HG02642 (cell line): ENCODE results near the gene RNF6.
"Not testable (repeated sequence)": the region's sequence is repeated elsewhere in the genome, so short reads cannot be mapped to it uniquely, and the experiment has no call there.

ENCODE experiments used
- ATAC-seq: cut with Tn5 transposase; IDR thresholded peaks from one replicate; pipeline ENCODE4 v1.9.1; 2021; ENCODE audit warnings: mild to moderate bottlenecking; ENCODE audit not compliant: unreplicated experiment, poor library complexity

RNF6 gene

DNA sequence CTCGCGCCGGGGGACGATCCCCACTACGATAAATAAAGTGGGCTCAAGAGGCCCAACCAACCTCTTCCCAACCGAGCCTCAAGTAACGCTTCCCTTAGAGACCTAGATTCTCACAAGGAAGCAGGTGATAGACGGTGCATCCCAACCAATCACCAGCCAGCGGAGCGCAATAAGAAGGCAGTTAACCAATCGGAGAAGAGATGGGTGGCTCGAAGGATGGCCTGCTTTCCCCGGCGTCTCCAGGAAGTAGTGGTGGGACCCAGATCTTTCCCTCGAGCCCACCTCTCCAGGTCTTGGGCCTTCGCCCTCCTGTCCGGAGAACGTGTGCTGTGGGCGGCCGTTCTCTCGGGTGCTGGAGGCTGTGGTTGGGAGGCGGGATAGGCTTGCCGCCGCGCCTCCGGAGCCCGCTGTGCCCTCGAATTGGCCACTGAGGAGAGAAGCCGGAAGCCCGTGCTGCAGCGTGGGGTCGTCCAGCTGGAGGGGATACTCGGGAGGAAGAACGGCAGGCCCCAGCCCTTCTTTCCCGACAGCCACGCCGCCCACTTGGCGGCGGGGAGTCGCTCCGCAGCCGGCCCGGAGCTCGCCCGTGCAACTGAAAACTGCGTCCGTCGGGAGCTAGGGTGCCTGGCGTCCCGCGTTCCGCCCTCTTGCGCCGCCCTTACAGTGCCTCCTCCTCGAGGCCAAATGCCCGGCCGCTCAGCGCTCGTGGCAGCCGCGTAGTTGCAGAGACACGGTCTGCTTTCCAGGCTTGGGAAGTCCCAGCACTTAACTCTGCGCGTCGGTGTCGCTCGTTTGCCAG is at the start of gene RNF6:
Gene RNF6, minus strand, starts transcription at position 594 of the 799 bp plus-strand sequence. CDS start 2,665 bp downstream, outside the sequence.
- ATAC-seq, result peak; percentile 97

DNA sequence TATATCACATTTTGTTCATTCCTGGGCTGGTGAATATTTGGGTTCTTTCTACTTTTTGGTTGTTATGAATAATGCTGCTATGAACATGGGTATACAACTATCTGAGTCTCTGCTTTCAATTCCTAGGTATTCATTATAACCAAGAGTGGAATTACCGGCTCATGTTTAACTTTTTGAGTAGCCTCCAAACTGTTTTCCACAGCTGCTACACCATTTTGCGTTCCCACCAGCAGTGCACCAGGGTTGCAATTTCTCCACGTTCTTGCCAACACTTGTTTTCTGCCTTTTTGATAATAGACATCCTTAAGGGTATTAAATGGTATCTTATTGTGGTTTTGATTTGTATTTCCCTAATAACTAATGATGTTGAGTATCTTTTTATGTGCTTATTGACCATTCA is 48.6 kb upstream of the RNF6 start:
- no peak for ATAC-seq

DNA sequence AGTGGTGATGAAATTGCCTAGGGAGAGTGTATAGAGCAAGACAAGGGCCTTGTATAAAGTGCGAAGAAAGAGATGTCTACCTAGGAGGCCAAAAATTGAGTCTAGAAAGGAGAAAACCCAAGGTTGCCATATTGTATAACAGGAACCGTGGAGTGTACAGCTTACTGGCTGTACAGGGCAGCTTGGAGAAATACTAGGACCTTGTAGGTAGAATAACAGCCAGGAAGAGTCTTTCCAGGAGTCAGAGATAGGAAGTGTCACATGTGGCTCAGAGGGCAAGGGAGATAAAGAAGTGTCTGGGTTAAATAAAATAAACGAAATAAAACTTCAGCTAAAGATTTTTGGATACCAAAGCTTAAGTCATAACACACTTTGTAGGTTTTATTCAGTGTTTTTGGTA is 44.2 kb upstream of the RNF6 start:
- no peak for ATAC-seq

DNA sequence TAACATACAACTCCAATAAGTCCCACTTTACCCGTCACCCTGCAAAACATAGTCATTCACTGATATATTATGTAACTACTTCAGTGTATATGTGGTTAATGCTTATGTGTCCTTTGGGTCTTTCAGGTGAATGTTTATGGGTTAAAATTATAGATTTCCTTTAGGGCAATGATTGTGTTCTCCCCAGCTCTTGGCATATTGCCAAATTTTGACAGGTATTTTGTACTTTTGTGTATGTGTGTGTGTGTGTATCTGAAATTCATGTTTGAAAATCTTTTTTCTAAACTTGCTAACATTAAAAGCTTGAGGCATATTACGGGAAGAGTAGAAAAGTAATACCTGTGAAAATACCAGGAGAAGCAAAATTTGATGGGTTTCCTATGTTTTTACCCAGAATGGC is 40.0 kb upstream of the RNF6 start:
- ATAC-seq, result no peak

DNA sequence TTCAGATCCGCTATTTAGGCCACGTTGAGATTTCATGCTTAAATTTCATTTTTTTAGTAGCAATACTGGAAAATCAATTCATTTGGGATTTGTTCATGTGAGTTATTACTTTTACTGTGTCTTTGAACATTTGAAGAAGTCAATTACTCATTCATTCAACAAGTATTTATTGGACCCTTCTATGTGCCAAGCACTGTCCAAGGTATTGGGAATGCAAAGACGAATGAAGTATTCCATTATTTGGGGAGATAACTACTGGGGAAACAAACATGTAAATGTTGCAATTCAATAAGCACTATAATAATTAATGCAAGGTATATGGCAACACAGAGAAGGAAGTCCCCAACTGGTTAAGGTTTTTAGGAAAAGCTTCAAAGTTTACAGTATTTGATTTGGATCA is 37.5 kb upstream of the RNF6 start:
- ATAC-seq, result no peak

DNA sequence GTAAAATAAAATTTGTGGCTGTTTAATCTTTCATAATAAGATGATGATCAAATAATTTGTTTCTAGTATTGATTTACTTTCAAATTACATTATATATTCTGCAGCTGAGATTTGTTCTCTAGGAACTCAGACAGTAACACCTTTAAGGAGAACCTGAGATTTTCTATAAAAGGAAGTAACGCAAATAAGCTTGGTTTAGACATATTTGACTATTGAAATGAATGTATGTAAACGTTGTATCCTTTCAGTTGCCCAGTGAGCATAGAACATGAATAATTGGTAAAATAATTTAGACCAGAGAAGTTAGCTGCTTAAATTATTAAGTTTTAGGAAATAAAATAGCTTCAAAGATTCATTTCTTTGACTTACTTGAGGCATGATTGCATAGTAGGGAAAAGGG is 34.9 kb upstream of the RNF6 start:
- ATAC-seq, result no peak

DNA sequence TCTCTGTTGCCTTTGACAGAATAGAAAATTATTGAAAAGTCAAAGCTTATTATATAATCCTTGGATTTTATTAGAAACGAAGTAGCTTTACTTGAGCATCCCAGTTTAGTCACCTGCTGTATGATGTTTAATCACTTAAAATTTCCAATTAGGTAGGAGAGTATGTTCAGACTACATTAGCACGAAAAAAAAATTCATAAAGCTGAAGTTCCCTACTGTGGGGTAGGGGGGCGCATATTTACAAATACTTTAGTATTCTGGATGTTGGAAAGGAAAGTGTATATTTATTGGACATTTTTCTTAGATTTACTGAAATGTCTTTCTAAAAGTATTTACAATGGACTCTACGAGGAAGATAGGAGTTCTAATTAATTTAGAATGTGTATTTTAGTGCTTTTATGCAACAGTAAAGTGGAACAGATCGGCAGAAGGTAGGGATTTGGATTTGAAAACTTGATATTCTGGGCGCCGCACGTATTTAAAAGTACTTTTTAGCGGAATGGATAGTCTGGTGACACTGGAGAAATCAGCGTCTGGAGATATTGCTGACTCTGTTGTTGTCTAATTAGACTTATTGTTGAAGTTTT is 33.7 kb upstream of the RNF6 start:
- no peak for ATAC-seq

DNA sequence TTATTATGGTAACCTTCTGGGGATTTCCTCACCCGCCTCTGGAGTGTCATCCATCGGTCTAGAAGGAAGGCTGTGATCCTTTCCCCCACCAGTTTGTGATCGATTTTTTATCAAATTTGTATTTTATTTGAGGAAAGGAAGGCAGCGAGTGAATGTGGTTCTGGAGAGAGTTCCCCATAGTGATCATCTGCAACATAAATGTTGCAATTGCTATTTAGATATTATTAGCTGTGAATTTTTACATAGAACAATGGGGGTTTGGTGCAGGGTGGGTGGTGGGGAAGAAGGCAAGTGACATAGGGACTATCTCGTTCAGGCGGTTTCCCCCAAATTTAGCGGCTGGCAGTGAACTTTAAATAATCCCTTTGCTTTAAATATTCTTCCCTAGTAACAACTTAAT is 33.0 kb upstream of the RNF6 start:
- no peak for ATAC-seq

DNA sequence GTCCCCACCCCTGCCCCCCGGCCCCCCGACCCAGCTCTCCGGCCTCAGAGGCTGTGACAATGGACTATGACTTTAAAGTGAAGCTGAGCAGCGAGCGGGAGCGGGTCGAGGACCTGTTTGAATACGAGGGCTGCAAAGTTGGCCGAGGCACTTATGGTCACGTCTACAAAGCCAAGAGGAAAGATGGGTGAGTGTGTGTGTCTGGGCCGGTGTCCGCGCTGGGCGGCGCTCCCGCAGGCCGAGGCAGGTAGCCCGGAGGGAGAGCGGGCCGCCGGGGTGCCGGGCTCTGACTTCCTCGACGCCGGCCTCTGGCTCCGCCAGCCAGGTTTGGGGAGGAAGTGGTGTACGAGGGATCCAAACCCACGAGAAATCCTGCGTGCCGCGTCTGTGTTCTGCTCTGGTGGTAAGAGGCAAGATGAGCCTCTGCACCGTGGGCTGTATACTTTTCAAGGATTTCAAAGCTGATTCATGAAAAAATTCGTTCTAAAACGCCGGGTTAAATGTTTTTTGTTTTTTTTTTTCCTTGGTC is 32.5 kb upstream of the RNF6 start:
- peak; percentile 38 for ATAC-seq

DNA sequence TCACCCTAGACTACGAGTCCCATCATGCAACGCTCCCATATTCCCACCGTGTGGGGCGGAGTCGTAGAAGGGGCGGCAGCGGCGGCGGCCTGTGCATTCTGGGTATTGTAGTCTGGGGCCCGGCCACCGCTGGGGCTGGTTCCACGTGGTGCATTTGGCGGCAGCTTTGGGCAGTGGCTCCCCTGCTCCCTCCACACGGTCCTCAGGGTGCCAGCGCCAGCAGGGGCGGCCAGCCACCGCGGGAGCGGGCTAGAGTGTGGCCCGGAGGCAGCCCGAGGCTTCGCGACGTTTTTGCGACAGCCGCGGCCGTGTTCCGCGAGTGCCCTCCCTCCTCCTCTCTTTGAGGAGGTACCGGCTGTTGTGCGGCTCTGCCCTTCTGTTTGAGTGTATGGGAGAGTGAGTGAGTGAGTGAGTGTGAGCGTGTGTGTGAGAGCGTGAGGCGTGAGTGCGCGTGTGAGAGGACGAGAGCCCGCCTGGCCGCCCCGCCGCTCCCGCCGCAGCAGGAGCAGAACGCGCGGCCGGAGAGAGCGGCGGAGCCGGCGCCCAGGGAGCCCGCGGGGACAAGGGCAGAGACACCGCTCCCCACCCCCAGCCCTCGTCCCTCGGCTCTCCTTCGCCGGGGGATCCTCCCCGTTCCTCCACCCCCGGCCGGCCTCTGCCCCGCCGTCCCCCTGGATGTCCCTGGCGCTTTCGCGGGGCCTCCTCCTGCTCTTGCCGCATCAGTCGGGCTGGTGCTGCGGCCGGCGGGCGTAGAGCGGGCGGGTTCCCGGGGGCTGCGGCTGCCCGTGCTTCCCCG is 31.9 kb upstream of the RNF6 start, which contains the start of gene CDK8:
Gene CDK8, plus strand, starts transcription at position 343 of the 796 bp plus-strand sequence. CDS start 513 bp downstream, outside the sequence.
- ATAC-seq, result peak; percentile 91

DNA sequence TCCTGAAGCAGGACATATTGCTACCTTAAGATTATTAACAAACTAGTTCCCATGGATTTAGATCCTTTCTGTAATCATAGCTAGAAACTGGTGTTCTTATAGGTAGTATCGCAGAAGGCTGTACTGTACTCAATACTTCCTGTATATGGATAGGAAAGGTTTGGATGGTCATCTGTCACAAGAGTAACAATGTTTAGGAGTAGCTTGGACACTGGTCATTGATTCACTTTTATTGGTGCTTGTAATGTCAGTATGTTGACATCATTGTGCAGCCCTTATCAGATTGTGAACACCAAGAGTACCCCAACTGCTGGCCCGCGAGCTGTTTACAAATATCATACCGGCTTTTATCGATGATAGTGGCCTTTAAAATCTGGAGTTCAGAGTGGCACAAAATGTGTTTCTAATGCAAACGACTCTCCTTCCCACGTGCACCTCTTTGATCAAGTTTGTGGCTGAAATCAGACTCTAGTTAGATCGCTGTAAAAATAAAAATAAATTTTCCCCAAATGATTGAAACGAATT is 31.2 kb upstream of the RNF6 start:
- no peak for ATAC-seq

DNA sequence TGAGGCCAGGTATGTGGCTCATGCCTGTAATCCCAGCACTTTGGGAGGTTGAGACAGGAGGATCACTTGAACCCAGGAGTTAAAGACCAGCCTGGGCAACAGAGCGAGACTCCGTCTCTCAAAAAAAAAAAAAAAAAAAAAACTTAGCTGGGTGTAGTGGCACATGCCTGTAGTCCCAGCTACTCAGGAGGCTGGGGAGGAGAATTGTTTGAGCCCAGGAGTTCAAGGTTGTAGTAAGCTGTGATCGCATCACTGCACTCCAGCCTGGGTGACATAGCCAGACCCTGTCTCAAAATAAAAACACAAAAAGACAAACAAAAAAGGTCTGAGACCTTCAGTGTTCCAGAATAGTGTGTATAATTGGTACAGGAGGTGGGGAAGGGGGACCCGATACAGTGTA is 29.9 kb upstream of the RNF6 start:
- ATAC-seq, result not testable (repeated sequence)

DNA sequence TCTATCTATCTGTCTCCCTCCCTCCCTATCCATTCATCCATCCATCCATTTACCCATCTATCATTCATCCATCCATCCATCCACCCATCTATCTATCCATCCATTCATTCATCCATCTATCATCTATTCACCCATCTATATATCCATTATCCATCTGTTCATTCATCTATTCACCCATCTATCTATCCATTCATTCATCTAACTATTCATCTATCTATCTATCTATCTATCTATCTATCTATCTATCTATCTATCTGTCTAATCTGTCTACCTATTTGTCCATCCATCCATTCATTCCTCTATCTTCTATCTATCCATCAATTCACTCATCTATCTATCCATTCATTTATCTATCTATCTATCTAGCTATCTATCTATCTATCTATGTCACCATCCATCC is 27.4 kb upstream of the RNF6 start:
- ATAC-seq, result no peak

DNA sequence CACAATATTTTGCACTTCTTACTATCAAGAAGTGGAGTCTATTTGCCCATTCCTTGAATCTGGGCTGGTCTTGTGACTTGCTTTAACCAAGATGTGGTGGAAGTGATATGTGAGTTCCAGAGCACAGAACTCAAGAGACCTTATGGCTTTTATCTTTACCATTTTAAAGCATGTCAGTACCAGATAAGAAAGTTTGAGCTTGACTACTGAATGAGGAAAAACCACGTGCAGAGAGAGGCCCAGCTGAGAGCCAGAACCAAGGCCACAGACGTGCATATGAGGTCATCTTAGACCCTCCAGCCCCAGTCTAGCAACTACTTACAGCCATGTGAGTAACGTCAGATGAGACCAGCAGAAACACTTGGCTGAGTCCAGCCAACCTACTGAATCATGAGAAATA is 25.5 kb upstream of the RNF6 start:
- no peak for ATAC-seq

DNA sequence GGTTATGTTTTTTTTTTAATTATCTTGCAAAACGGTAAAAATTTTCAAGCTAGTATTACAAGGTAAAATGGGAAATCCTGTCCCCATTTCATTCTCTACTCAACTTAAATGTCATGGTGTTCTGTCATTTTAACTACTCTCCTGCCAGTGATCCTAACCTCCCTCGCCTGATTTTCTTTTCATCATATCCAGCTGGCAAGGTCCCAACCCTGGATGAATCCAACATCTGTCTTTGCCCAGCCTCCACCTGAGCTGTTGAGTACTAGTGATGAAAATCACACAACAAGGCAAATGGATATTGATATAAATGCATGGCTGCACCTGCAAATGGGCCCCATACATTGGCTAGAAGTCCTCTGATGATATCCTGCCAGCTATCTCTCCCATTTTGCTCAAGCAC is 24.9 kb upstream of the RNF6 start:
- ATAC-seq, result no peak

DNA sequence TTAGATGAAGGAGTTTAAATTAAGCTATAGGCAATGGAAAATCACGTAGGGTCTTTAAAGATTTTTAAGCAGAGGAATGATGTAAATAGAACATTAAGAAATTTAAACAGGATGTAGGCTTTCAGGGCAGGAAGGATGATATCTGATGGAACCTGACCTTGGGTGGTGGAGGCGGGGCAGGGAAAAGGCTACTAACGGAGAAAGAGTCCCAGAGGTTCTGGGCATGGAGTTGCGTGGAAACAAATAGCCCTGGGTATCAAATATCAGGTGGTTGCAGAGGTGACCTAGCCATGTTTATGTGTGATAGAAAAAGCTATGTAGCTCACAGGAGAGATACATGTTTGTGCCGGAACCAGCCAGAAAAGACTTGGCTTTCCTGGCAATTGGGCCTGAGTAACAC is 24.0 kb upstream of the RNF6 start:
- no peak for ATAC-seq

DNA sequence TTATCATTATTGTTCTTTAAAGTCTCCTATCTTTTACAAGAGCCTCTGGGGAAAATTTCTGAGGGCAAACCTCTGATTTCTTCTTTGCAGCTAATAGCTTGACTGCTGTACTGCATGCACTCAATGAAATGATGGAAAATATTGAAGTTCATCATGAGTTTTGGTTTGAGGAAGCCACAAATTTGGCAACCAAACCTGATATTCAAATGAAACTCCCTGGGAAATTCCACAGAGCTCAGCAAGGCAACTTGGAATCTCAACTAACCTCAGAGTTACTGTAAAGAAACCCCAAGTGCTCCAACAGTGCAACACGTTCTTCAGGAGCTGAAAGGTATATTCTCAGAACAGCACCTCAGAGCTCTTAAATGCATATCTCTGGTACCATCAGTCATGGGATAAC is 14.2 kb upstream of the RNF6 start:
- no peak for ATAC-seq

DNA sequence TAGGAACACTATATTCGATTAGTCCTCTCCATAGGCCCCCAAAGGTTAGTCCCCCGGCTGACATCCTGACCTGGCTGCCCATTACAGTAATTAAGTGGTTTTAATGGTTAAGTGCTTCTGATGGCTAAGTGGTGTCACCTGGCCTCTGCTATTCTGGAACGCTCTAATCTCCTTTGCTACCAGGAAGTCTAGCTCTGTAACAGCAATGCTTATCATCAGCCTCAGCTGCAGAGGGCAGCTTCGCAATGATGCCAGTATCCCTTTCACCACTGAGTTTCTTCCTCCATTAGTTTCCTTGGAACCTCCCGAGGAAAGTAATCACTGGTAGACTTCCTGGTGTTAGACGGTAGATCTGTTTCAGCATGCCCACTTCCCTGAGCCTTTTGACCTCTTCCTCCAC is 8.6 kb upstream of the RNF6 start:
- no peak for ATAC-seq

DNA sequence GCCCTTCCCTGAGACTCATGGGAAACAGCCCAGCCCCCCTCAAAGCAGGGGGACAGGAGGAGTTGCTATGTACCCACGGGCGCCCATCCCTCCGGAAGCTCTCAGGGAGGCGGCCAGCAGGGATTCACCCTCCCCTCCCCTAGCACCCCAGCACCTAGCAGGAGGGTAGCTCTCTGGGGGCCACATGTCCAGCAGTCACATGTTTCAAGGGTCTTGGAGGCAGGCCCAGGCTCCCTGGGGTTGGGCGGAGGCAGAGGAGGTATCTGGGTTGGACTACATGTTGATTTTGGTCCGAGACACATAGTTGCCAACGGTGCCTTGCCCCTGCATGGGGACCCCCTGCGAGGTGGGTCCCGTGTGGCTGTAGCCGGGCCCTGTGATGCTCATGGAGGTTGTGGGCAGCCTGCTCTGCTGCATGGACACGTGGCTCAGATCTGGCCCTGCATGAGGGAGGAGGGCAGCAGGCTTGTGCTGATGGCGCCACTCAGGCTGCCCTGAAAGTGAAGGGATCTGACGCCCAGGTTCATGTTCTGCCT is 7.0 kb upstream of the RNF6 start:
- ATAC-seq, result no peak

DNA sequence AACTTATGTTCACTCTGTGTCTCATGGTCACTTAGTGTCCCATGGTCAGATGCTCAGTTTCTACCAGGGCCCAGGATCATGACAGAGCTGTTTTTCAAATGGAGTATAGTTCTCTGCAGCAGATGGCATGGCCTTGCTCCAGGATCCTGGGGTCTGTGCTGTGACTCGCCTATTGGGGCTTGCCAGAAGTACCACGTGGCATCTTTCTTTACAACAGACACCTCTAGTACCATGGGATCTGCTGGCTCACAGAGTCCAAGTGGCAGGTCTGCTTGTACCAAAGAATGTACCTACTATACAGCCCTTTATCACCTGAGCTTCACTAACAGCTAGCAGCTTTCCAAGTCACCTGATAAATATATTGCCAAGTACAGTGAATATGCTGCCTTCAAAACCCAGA is 6.0 kb upstream of the RNF6 start:
- ATAC-seq, result no peak
